ENCODE results near the gene TLDC2. TPM values are rescaled to one million over a fixed set of nuclear protein-coding genes. Genes with fewer than 3 reads are reported as not detected.
"Not testable (repeated sequence)": the region's sequence is repeated elsewhere in the genome, so short reads cannot be mapped to it uniquely, and the experiment has no call there.

Gene TLDC2
- total and polyA plus RNA-seq, 5 donors from 2014 or later = 0.32 to 0.57 (median 0.41) TPM; not detected in 1

DNA sequence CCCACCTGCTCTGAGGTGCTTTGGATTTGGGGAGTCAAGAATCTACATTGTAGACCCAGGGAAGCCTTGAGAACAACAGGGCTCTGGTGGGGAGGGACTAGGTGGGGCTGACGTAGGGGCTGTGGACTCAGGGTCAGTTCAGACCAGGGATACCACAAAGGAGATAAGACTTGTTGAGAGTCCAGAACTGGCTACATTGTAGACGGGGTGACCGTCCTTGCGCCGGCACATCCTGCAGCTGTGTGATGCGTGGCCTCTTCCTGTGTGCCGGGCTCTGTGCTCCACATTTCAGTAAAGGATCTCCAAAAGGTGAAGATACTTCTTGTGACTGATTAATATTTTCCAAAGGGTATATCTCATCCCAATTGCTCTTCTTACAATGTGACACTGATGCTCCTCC lies 9.8 kb upstream of the TLDC2 start:
- no peak overlapping the region for H3K27ac ChIP-seq (ENCODE audit: insufficient read depth, low read length, poor library complexity, severe bottlenecking)
- Mint-ChIP-seq H3K27ac (no peak overlapping the region), H3K36me3 (no peaks in the 10 kb centered on the region), H3K9me3 (peaks cover 0 to 4% (median 0%) of the 10 kb centered on the region in 7 donors), H3K4me1 (peaks cover 0 to 13% (median 10%) of the 10 kb centered on the region in 4 donors), H3K27me3 (peaks cover 53% of the 10 kb centered on the region), H3K4me3 (peak overlapping the region in 3 of 4 donors; percentile 36 to 78 (median 43))
- H3K27me3 ChIP-seq (ENCODE audit: control insufficient read depth, insufficient read depth, low read length) = peaks cover 5% of the 10 kb centered on the region
- ATAC-seq (ENCODE audit: low read depth in 2 of 2) (no peak), DNase-seq (no peak)
- H3K4me1 ChIP-seq (ENCODE audit: control insufficient read depth, insufficient read depth, low read length, poor library complexity, severe bottlenecking) = peaks cover 4% of the 10 kb centered on the region
- H3K4me3 ChIP-seq (ENCODE audit: low read depth, low read length) = no peak overlapping the region
- H3K36me3 ChIP-seq (ENCODE audit: control insufficient read depth, insufficient read depth, low read length) = no peaks in the 10 kb centered on the region
- no peaks in the 10 kb centered on the region for H3K9me3 ChIP-seq (ENCODE audit: control insufficient read depth in 2 of 2, low read length in 2 of 2)

GRCh38 chr20:36866681-36867495 lies 9.1 kb upstream of the TLDC2 start:
- Mint-ChIP-seq H3K4me3 (peak overlapping the region in 2 of 4 donors; percentile 35 to 43), H3K4me1 (peaks cover 0 to 12% (median 8%) of the 10 kb centered on the region in 4 donors), H3K27me3 (peaks cover 45% of the 10 kb centered on the region), H3K27ac (no peak overlapping the region), H3K36me3 (no peaks in the 10 kb centered on the region), H3K9me3 (peaks cover 0 to 4% (median 0%) of the 10 kb centered on the region in 7 donors)
- ATAC-seq (ENCODE audit: low read depth in 2 of 2) (no peak), DNase-seq (no peak)
- H3K36me3 ChIP-seq (ENCODE audit: control insufficient read depth, insufficient read depth, low read length) = no peaks in the 10 kb centered on the region
- H3K4me1 ChIP-seq (ENCODE audit: control insufficient read depth, insufficient read depth, low read length, poor library complexity, severe bottlenecking) = peaks cover 4% of the 10 kb centered on the region
- no peaks in the 10 kb centered on the region for H3K9me3 ChIP-seq (ENCODE audit: control insufficient read depth in 2 of 2, low read length in 2 of 2)
- peaks cover 5% of the 10 kb centered on the region for H3K27me3 ChIP-seq (ENCODE audit: control insufficient read depth, insufficient read depth, low read length)
- no peak overlapping the region for H3K27ac ChIP-seq (ENCODE audit: insufficient read depth, low read length, poor library complexity, severe bottlenecking)
- H3K4me3 ChIP-seq (ENCODE audit: low read depth, low read length) = no peak overlapping the region

DNA sequence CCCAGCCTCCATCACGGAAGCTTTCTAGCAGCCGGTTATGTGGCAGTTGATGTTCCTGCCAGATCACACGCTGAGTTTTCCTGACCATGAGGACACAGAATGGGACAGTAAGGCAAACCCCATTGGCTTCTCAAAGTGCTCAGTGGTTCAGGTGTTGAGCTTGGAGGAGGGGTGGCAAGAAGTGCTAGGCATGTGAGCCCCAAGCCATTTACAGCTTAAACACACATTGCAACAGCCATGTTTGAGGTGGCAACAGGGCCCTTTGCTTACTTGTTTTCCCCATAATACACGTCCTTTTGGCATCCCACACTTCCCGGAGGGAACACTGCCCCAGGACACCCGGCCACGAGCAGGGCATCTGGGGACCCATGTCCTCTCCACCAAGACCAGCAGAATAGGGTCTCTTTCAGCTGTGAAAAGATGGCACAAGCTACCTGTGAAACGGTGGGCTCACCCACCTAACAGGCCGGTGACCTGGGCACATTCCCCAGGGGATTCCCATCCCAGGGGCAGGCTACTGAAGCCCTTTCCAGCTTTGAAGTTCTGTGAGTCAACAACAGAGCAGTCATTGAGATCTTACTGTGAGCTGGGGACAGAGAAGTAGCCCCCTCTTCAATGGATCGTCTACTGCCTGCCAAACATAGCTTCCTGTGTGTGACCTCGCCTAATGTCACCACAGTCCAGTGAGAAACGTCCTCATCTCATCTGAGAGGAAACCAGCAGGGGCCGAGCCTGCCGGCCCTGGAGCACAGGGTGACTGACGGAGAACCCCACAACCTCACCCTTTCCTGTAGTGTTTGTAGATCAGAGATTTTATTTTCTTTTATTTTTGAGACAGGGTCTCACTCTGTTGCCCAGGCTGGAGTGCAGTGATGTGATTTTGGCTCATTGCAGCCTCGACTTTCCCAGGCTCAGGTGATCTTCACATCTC lies 4.0 kb upstream of the TLDC2 start:
- Mint-ChIP-seq H3K27me3 (peaks cover 17% of the 10 kb centered on the region), H3K27ac (no peak overlapping the region), H3K4me3 (no peak overlapping the region), H3K36me3 (peaks cover 3% of the 10 kb centered on the region), H3K4me1 (peaks cover 0 to 3% (median 0%) of the 10 kb centered on the region in 4 donors), H3K9me3 (peaks cover 0 to 4% (median 0%) of the 10 kb centered on the region in 7 donors)
- Histone ChIP-seq H3K4me1 (ENCODE audit: control insufficient read depth, insufficient read depth, low read length, poor library complexity, severe bottlenecking) (no peaks in the 10 kb centered on the region), H3K4me3 (ENCODE audit: low read depth, low read length) (no peak overlapping the region), H3K36me3 (ENCODE audit: control insufficient read depth, insufficient read depth, low read length) (no peaks in the 10 kb centered on the region), H3K27me3 (ENCODE audit: control insufficient read depth, insufficient read depth, low read length) (no peaks in the 10 kb centered on the region), H3K27ac (ENCODE audit: insufficient read depth, low read length, poor library complexity, severe bottlenecking) (no peak overlapping the region), H3K9me3 (ENCODE audit: control insufficient read depth in 2 of 2, low read length in 2 of 2) (no peaks in the 10 kb centered on the region)
- ATAC-seq (ENCODE audit: low read depth in 2 of 2) (peak in 1 of 2 donors; percentile 12), DNase-seq (no peak)

- Mint-ChIP-seq H3K36me3 (peaks cover 3% of the 10 kb centered on the region), H3K4me1 (peaks cover 0 to 3% (median 0%) of the 10 kb centered on the region in 4 donors), H3K27me3 (peaks cover 12% of the 10 kb centered on the region), H3K27ac (no peak overlapping the region), H3K4me3 (no peak overlapping the region), H3K9me3 (peaks cover 0 to 4% (median 0%) of the 10 kb centered on the region in 7 donors)
- Histone ChIP-seq H3K4me3 (ENCODE audit: low read depth, low read length) (no peak overlapping the region), H3K4me1 (ENCODE audit: control insufficient read depth, insufficient read depth, low read length, poor library complexity, severe bottlenecking) (no peaks in the 10 kb centered on the region), H3K27me3 (ENCODE audit: control insufficient read depth, insufficient read depth, low read length) (no peaks in the 10 kb centered on the region), H3K36me3 (ENCODE audit: control insufficient read depth, insufficient read depth, low read length) (no peaks in the 10 kb centered on the region), H3K27ac (ENCODE audit: insufficient read depth, low read length, poor library complexity, severe bottlenecking) (no peak overlapping the region), H3K9me3 (ENCODE audit: control insufficient read depth in 2 of 2, low read length in 2 of 2) (no peaks in the 10 kb centered on the region)
- DNase-seq (no peak), ATAC-seq (ENCODE audit: low read depth in 2 of 2) (no peak)
Measured at GRCh38 chr20:36872852-36873251, 3.1 kb upstream of the TLDC2 start.

GRCh38 chr20:36873498-36874189 lies 2.3 kb upstream of the TLDC2 start:
- peaks cover 0 to 4% (median 0%) of the 10 kb centered on the region in 7 donors for H3K9me3 Mint-ChIP-seq
- Histone ChIP-seq H3K4me3 (ENCODE audit: low read depth, low read length) (no peak overlapping the region), H3K27ac (ENCODE audit: insufficient read depth, low read length, poor library complexity, severe bottlenecking) (no peak overlapping the region), H3K27me3 (ENCODE audit: control insufficient read depth, insufficient read depth, low read length) (no peaks in the 10 kb centered on the region), H3K9me3 (ENCODE audit: control insufficient read depth in 2 of 2, low read length in 2 of 2) (no peaks in the 10 kb centered on the region), H3K4me1 (ENCODE audit: control insufficient read depth, insufficient read depth, low read length, poor library complexity, severe bottlenecking) (no peaks in the 10 kb centered on the region), H3K36me3 (ENCODE audit: control insufficient read depth, insufficient read depth, low read length) (no peaks in the 10 kb centered on the region)
- no peak for ATAC-seq (ENCODE audit: low read depth in 2 of 2)
- H3K27ac Mint-ChIP-seq = no peak overlapping the region
- H3K36me3 Mint-ChIP-seq = peaks cover 3% of the 10 kb centered on the region
- peaks cover 8% of the 10 kb centered on the region for H3K27me3 Mint-ChIP-seq
- H3K4me1 Mint-ChIP-seq = peaks cover 0 to 3% (median 0%) of the 10 kb centered on the region in 4 donors
- H3K4me3 Mint-ChIP-seq = no peak overlapping the region
- DNase-seq = no peak

GRCh38 chr20:36875093-36875492 lies 845 bp upstream of the TLDC2 start:
- not testable (repeated sequence) for H3K27me3 ChIP-seq (ENCODE audit: control insufficient read depth, insufficient read depth, low read length); H3K27ac ChIP-seq (ENCODE audit: insufficient read depth, low read length, poor library complexity, severe bottlenecking)

GRCh38 chr20:36876473-36876833 lies 515 bp downstream of the TLDC2 start:
- no peaks in the 10 kb centered on the region for H3K9me3 Mint-ChIP-seq
- peaks cover 5% of the 10 kb centered on the region for H3K27me3 Mint-ChIP-seq
- no peaks in the 10 kb centered on the region for H3K4me1 Mint-ChIP-seq
- Histone ChIP-seq H3K9me3 (ENCODE audit: control insufficient read depth in 2 of 2, low read length in 2 of 2) (no peaks in the 10 kb centered on the region), H3K4me1 (ENCODE audit: control insufficient read depth, insufficient read depth, low read length, poor library complexity, severe bottlenecking) (no peaks in the 10 kb centered on the region), H3K27ac (ENCODE audit: insufficient read depth, low read length, poor library complexity, severe bottlenecking) (no peak overlapping the region), H3K4me3 (ENCODE audit: low read depth, low read length) (no peak overlapping the region), H3K36me3 (ENCODE audit: control insufficient read depth, insufficient read depth, low read length) (no peaks in the 10 kb centered on the region), H3K27me3 (ENCODE audit: control insufficient read depth, insufficient read depth, low read length) (no peaks in the 10 kb centered on the region)
- H3K36me3 Mint-ChIP-seq = peaks cover 3% of the 10 kb centered on the region
- peak overlapping the region in 1 of 3 donors; percentile 63 for H3K27ac Mint-ChIP-seq
- ATAC-seq (ENCODE audit: low read depth in 2 of 2) (no peak), DNase-seq (no peak)
- no peak overlapping the region for H3K4me3 Mint-ChIP-seq

More at GRCh38 chr20:36875093-36875492, 845 bp upstream of the TLDC2 start:
- H3K4me3 ChIP-seq (ENCODE audit: low read depth, low read length); H3K4me3 Mint-ChIP-seq; ATAC-seq (ENCODE audit: low read depth in 2 of 2); DNase-seq; H3K27ac Mint-ChIP-seq; H3K9me3 ChIP-seq (ENCODE audit: control insufficient read depth in 2 of 2, low read length in 2 of 2); H3K36me3 Mint-ChIP-seq; H3K4me1 ChIP-seq (ENCODE audit: control insufficient read depth, insufficient read depth, low read length, poor library complexity, severe bottlenecking); H3K36me3 ChIP-seq (ENCODE audit: control insufficient read depth, insufficient read depth, low read length); H3K4me1 Mint-ChIP-seq; H3K9me3 Mint-ChIP-seq; H3K27me3 Mint-ChIP-seq: not testable (repeated sequence)

All from CD4-positive, CD25-positive, alpha-beta regulatory T cell (primary cell).